Natural killer cell (primary cell): ENCODE data around the gene GATB. TPM values are rescaled to one million over a fixed set of nuclear protein-coding genes. Genes with fewer than 3 reads are reported as not detected.

Experiments
- ATAC-seq, 3 donors: fragments of 150-1000 bp in 2 of 3; fragments of 200-7000 bp in 1 of 3; cut with Tn5 transposase; 1 replicate in 1 of 3; 2 replicates in 2 of 3; pipeline ENCODE4 v1.10.0; 2021; ENCODE audit warnings: mild to moderate bottlenecking in 2 of 3, moderate library complexity in 2 of 3
- DNase-seq, 2 donors: peaks; one replicate each; pipeline versions ENCODE4 v3.0.0 to v3.0.0-alpha.2; 2013 to 2021; ENCODE audit warnings: mixed read lengths in 1 of 2
- H3K27ac ChIP-seq: one replicate; pipeline ENCODE4 v1.5.1; 2013; ENCODE audit warnings: mild to moderate bottlenecking, low read length
- H3K27me3 ChIP-seq: one replicate; pipeline ENCODE4 v1.6.1; 2013; ENCODE audit warnings: low read length; ENCODE audit not compliant: control insufficient read depth, insufficient read depth
- H3K36me3 ChIP-seq: one replicate; pipeline ENCODE4 v1.6.1; 2013; ENCODE audit warnings: low read length; ENCODE audit not compliant: control insufficient read depth, insufficient read depth
- H3K4me1 ChIP-seq: one replicate; pipeline ENCODE4 v1.6.1; 2013; ENCODE audit warnings: low read length; ENCODE audit not compliant: control insufficient read depth, insufficient read depth
- H3K4me3 ChIP-seq: one replicate; pipeline ENCODE4 v1.5.1; 2013; ENCODE audit warnings: low read length
- H3K9me3 ChIP-seq: one replicate; pipeline ENCODE4 v1.6.1; 2013; ENCODE audit warnings: low read length; ENCODE audit not compliant: control insufficient read depth, insufficient read depth
- H3K27ac Mint-ChIP-seq, 2 donors: one replicate each; pipeline ENCODE4 v1.8.0; 2022; ENCODE audit warnings: mild to moderate bottlenecking in 2 of 2, mixed read lengths in 2 of 2, moderate library complexity in 1 of 2
- H3K27me3 Mint-ChIP-seq, 2 donors: one replicate each; pipeline ENCODE4 v1.8.0; 2022; ENCODE audit warnings: low read depth in 2 of 2, mixed read lengths in 2 of 2
- H3K36me3 Mint-ChIP-seq: one replicate; pipeline ENCODE4 v1.8.0; 2022; ENCODE audit warnings: mixed read lengths
- H3K4me1 Mint-ChIP-seq, 2 donors: one replicate each; pipeline ENCODE4 v1.8.0; 2022; ENCODE audit warnings: mixed read lengths in 2 of 2
- H3K4me3 Mint-ChIP-seq: one replicate; pipeline ENCODE4 v1.8.0; 2022; ENCODE audit warnings: mild to moderate bottlenecking, moderate library complexity, mixed read lengths
- H3K9me3 Mint-ChIP-seq, 2 donors: one replicate each; pipeline ENCODE4 v1.8.0; 2022; ENCODE audit warnings: mixed read lengths in 2 of 2
- WGBS: methylation state at CpG from one replicate; pipeline ENCODE4 v1.1.7; 2013; ENCODE audit warnings: missing lambda C conversion rate; ENCODE audit not compliant: insufficient coverage; 5-methylcytosine and 5-hydroxymethylcytosine counted together
- intact Hi-C: fragments of 100-400 bp; cut with micrococcal nuclease; formaldehyde crosslinking; loops from one replicate; pipeline ENCODE4 v1.14.2; 2022
- total RNA-seq, 4 donors: library from RNA; stranded (reverse); fragments of 120-200 nt in 1 of 4; gene quantifications; one replicate each; pipeline versions ENCODE4 v1.2.3 to v1.2.4, GENCODE V29; 2013 to 2022
- TF ChIP-seq, protein P1 (sequence below): fragments of 200-600 bp; IDR thresholded peaks from one replicate; pipeline ENCODE4 v1.8.0; 2022; ENCODE audit warnings: antibody characterized with exemption

Gene GATB
- total RNA-seq, 3 donors from 2014 or later (not counting 1 experiment from before 2014, with no cell fraction given), result 5.6 to 7.2 (median 6.3) TPM

DNA sequence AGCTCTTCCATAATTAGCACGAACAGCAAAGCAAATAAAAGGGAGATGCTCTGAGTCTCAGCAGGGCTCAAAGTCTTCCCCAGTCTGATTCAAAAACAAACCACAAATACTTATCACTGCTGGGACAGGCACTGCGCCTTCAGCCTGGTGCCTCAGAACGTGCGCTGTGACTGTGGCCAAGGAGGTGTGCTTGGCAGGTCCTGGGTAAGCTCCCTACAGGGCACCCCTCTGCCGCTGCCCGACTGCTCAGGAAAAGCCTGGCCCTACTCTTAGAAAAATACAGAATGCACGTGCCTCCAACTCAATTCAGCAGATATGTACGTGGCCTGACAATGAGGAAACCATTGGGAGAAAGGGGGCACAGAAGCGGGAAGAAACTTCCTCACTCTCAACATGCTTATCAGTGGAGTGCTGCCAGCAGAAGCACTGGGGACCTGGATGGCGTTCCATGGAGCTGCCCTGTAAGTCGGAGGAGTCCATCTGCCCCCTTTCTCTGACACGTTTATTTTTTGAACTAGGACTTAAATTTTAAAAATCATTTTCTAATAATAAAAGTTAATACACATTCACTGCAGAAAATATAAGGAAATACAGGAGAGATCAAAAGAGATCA, 86.8 kb downstream of the GATB start:
- no peaks in the 10 kb centered on the region for H3K9me3 Mint-ChIP-seq
- no peaks in the 10 kb centered on the region for H3K4me1 Mint-ChIP-seq
- intact Hi-C loops, result no loop called here
- ATAC-seq (no peak), DNase-seq (no peak)
- H3K27me3 Mint-ChIP-seq, result no peaks in the 10 kb centered on the region
- Histone ChIP-seq H3K36me3 (no peaks in the 10 kb centered on the region), H3K4me3 (no peak overlapping the region), H3K4me1 (no peaks in the 10 kb centered on the region), H3K9me3 (no peaks in the 10 kb centered on the region), H3K27me3 (no peaks in the 10 kb centered on the region), H3K27ac (no peak overlapping the region)
- WGBS, result 91% methylated on average over 11 of the region's 12 CpGs
- H3K4me3 Mint-ChIP-seq, result no peak overlapping the region
- no peak overlapping the region for H3K27ac Mint-ChIP-seq
- H3K36me3 Mint-ChIP-seq, result no peaks in the 10 kb centered on the region
- TF ChIP-seq, protein P1, sequence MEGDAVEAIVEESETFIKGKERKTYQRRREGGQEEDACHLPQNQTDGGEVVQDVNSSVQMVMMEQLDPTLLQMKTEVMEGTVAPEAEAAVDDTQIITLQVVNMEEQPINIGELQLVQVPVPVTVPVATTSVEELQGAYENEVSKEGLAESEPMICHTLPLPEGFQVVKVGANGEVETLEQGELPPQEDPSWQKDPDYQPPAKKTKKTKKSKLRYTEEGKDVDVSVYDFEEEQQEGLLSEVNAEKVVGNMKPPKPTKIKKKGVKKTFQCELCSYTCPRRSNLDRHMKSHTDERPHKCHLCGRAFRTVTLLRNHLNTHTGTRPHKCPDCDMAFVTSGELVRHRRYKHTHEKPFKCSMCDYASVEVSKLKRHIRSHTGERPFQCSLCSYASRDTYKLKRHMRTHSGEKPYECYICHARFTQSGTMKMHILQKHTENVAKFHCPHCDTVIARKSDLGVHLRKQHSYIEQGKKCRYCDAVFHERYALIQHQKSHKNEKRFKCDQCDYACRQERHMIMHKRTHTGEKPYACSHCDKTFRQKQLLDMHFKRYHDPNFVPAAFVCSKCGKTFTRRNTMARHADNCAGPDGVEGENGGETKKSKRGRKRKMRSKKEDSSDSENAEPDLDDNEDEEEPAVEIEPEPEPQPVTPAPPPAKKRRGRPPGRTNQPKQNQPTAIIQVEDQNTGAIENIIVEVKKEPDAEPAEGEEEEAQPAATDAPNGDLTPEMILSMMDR, result no peak

DNA sequence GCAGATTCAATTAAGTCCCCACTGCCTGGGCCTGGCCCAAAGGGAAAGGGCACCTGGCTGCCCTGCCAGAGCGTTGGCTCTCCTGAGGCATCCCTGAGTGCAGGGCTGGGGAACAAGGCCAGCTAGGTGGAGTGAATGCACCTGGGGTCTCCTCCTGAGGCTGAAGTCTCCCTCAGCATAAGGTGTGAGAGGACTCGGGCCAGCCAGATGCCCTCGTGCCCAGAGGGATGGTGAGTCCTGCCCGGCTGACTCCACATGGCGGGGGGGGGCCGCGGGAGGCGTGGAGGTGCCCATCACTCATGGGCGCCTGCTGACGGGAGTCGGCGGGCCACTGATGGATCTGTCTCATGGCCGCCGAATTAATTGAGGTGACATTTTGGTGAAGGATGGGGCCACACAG, 87.8 kb downstream of the GATB start:
- H3K27ac ChIP-seq, result no peak overlapping the region
- no peak for ATAC-seq
- H3K4me1 ChIP-seq, result no peaks in the 10 kb centered on the region
- WGBS, result 91% methylated on average over 14 of the region's 14 CpGs
- H3K4me3 Mint-ChIP-seq, result no peak overlapping the region
- no peaks in the 10 kb centered on the region for H3K4me1 Mint-ChIP-seq
- no peak overlapping the region for H3K27ac Mint-ChIP-seq
- no peaks in the 10 kb centered on the region for H3K9me3 ChIP-seq
- H3K9me3 Mint-ChIP-seq, result no peaks in the 10 kb centered on the region
- no peaks in the 10 kb centered on the region for H3K27me3 ChIP-seq
- H3K27me3 Mint-ChIP-seq, result no peaks in the 10 kb centered on the region
- H3K36me3 Mint-ChIP-seq, result no peaks in the 10 kb centered on the region
- TF ChIP-seq, protein P1, result no peak
- intact Hi-C loops, result no loop called here
- no peak for DNase-seq
- no peak overlapping the region for H3K4me3 ChIP-seq
- H3K36me3 ChIP-seq, result no peaks in the 10 kb centered on the region

DNA sequence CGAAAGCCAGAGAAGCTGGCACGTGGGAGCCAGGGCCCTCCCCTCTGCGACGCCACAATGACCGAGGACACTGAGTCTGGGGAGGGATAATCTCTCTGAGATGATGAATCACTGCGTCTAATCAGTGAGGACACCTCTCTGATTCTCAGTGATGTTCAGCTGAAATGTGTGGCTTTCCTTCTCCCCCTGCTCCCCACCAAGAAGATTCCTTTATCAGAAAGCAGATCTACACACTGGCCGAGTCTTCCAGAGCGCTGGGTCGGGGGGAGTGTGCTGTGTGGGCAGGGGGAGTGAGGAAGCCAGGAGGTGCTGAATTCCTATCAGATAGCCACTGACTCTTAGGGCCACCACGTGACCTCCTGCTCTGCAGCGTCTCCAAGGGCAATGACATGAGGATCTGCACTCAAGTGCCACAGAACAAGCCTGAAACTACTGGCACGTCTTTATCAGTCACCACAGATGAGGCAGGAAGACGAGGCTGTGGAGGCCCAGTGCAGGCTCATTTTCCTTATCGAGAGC, 89.2 kb downstream of the GATB start:
- Mint-ChIP-seq H3K4me3 (no peak overlapping the region), H3K36me3 (no peaks in the 10 kb centered on the region), H3K9me3 (no peaks in the 10 kb centered on the region), H3K27ac (no peak overlapping the region), H3K4me1 (no peaks in the 10 kb centered on the region), H3K27me3 (no peaks in the 10 kb centered on the region)
- TF ChIP-seq, protein P1, result no peak
- Histone ChIP-seq H3K27ac (no peak overlapping the region), H3K27me3 (no peaks in the 10 kb centered on the region), H3K4me3 (no peak overlapping the region), H3K9me3 (no peaks in the 10 kb centered on the region), H3K4me1 (no peaks in the 10 kb centered on the region), H3K36me3 (no peaks in the 10 kb centered on the region)
- ATAC-seq (no peak), DNase-seq (no peak)
- intact Hi-C loops, result no loop called here
- 92% methylated on average over 13 of the region's 14 CpGs for WGBS

DNA sequence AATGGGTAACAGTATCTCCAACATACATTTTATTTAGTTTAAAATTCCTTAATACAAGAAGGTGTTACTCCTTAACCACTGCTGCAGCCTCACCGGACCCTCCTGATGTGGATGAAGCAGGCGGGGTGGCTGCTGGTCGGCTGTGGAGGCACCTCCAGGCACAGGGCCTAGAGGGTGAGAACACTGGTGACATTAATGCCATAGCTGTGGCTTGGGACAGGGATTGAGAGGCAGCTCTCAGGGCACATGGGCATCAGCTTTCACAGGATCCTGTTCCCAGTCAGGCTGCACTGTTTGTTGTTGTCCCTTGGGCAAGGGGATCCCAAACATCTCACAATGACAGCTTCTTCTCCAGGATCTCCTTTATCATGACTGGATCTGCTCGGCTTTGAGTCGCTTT, 90.0 kb downstream of the GATB start:
- no peaks in the 10 kb centered on the region for H3K27me3 ChIP-seq
- H3K9me3 ChIP-seq, result no peaks in the 10 kb centered on the region
- TF ChIP-seq, protein P1, result no peak
- Mint-ChIP-seq H3K9me3 (no peaks in the 10 kb centered on the region), H3K4me3 (no peak overlapping the region), H3K4me1 (no peaks in the 10 kb centered on the region), H3K27me3 (no peaks in the 10 kb centered on the region), H3K36me3 (no peaks in the 10 kb centered on the region), H3K27ac (no peak overlapping the region)
- H3K4me3 ChIP-seq, result no peak overlapping the region
- ATAC-seq, result no peak
- no peak overlapping the region for H3K27ac ChIP-seq
- DNase-seq, result no peak
- H3K4me1 ChIP-seq, result no peaks in the 10 kb centered on the region
- intact Hi-C loops, result no loop called here
- WGBS, result 94% methylated on average over 5 of the region's 5 CpGs
- no peaks in the 10 kb centered on the region for H3K36me3 ChIP-seq
